GM19467 (cell line): ENCODE data around the gene TXNRD2.
"Not testable (repeated sequence)": the region's sequence is repeated elsewhere in the genome, so short reads cannot be mapped to it uniquely, and the experiment has no call there.

Experiments
- ATAC-seq: cut with Tn5 transposase; IDR thresholded peaks from one replicate; pipeline ENCODE4 v1.9.1; 2021; ENCODE audit warnings: mild to moderate bottlenecking, moderate library complexity; ENCODE audit not compliant: unreplicated experiment

TXNRD2 gene

GRCh38 chr22:19831979-19832378, 109.6 kb downstream of the TXNRD2 start:
- ATAC-seq: not testable (repeated sequence)

GRCh38 chr22:19831016-19831415, 110.6 kb downstream of the TXNRD2 start:
- no peak for ATAC-seq

GRCh38 chr22:19828035-19828401, 113.6 kb downstream of the TXNRD2 start:
- no peak for ATAC-seq

GRCh38 chr22:19827341-19828034, 114.1 kb downstream of the TXNRD2 start:
- ATAC-seq: no peak

- ATAC-seq: no peak
Observed at GRCh38 chr22:19826619-19826950, 115.0 kb downstream of the TXNRD2 start.

- no peak for ATAC-seq
Observed at GRCh38 chr22:19825904-19826618, 115.6 kb downstream of the TXNRD2 start.
